ENCODE measurements around the gene BTNL3. TPM values are rescaled to one million over a fixed set of nuclear protein-coding genes. Genes with fewer than 3 reads are reported as not detected.

Gene BTNL3
- total RNA-seq, 1 experiment from 2014 or later: not detected

GRCh38 chr5:181042036-181042713 is 53.5 kb downstream of the BTNL3 start (continued):
- no peak for TF ChIP-seq ARID4B (CRISPR knock-in tag; IDR thresholded peaks at IDR 0.05; ENCODE audit: borderline replicate concordance)

DNA sequence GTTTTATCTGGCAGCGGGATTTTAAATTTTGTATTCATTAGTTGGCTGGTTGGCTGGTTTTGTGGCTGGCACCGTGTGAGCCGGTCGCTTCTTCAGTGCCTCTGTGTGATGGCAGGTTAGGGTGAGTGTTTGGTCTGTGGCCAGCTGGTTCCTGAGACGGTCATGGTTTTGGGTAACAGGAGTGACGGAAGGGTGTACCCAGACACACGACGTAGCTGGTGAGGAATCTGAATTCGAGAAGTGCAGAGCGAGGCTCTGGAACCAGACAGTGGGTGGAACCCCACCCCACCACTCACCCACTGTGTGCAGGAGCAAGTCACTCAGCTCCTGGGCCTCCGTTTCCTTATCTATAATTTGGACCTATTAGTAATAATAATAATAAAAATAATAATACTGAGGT is 54.1 kb downstream of the BTNL3 start:
- Mint-ChIP-seq H3K27ac (no peak overlapping the region), H3K36me3 (no peaks in the 10 kb centered on the region), H3K4me3 (no peak overlapping the region), H3K27me3 (ENCODE audit: low read depth) (peaks cover 23% of the 10 kb centered on the region), H3K9me3 (no peaks in the 10 kb centered on the region), H3K4me1 (peaks cover 10% of the 10 kb centered on the region; the same call in 1 of the 2 replicates)
- ChIA-PET CTCF (no interaction called here), POLR2A (no interaction called here)
- ATAC-seq (no peak), DNase-seq (ENCODE audit: low spot score) (no peak)
- TF ChIP-seq E2F1 (CRISPR knock-in tag; IDR thresholded peaks at IDR 0.05): no peak
- TF ChIP-seq, protein P1, sequence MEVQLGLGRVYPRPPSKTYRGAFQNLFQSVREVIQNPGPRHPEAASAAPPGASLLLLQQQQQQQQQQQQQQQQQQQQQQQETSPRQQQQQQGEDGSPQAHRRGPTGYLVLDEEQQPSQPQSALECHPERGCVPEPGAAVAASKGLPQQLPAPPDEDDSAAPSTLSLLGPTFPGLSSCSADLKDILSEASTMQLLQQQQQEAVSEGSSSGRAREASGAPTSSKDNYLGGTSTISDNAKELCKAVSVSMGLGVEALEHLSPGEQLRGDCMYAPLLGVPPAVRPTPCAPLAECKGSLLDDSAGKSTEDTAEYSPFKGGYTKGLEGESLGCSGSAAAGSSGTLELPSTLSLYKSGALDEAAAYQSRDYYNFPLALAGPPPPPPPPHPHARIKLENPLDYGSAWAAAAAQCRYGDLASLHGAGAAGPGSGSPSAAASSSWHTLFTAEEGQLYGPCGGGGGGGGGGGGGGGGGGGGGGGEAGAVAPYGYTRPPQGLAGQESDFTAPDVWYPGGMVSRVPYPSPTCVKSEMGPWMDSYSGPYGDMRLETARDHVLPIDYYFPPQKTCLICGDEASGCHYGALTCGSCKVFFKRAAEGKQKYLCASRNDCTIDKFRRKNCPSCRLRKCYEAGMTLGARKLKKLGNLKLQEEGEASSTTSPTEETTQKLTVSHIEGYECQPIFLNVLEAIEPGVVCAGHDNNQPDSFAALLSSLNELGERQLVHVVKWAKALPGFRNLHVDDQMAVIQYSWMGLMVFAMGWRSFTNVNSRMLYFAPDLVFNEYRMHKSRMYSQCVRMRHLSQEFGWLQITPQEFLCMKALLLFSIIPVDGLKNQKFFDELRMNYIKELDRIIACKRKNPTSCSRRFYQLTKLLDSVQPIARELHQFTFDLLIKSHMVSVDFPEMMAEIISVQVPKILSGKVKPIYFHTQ (CRISPR knock-in tag; IDR thresholded peaks at IDR 0.05): no peak
- no peak for TF ChIP-seq TP53 (CRISPR knock-in tag; IDR thresholded peaks at IDR 0.05)
- TF ChIP-seq SMAD4 (CRISPR knock-in tag; IDR thresholded peaks at IDR 0.05): no peak
- no peak for TF ChIP-seq NR2C2 (CRISPR knock-in tag; IDR thresholded peaks at IDR 0.05)
- TF ChIP-seq, protein P2, sequence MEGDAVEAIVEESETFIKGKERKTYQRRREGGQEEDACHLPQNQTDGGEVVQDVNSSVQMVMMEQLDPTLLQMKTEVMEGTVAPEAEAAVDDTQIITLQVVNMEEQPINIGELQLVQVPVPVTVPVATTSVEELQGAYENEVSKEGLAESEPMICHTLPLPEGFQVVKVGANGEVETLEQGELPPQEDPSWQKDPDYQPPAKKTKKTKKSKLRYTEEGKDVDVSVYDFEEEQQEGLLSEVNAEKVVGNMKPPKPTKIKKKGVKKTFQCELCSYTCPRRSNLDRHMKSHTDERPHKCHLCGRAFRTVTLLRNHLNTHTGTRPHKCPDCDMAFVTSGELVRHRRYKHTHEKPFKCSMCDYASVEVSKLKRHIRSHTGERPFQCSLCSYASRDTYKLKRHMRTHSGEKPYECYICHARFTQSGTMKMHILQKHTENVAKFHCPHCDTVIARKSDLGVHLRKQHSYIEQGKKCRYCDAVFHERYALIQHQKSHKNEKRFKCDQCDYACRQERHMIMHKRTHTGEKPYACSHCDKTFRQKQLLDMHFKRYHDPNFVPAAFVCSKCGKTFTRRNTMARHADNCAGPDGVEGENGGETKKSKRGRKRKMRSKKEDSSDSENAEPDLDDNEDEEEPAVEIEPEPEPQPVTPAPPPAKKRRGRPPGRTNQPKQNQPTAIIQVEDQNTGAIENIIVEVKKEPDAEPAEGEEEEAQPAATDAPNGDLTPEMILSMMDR (IDR thresholded peaks at IDR 0.05): no peak
- TF ChIP-seq, protein P3, sequence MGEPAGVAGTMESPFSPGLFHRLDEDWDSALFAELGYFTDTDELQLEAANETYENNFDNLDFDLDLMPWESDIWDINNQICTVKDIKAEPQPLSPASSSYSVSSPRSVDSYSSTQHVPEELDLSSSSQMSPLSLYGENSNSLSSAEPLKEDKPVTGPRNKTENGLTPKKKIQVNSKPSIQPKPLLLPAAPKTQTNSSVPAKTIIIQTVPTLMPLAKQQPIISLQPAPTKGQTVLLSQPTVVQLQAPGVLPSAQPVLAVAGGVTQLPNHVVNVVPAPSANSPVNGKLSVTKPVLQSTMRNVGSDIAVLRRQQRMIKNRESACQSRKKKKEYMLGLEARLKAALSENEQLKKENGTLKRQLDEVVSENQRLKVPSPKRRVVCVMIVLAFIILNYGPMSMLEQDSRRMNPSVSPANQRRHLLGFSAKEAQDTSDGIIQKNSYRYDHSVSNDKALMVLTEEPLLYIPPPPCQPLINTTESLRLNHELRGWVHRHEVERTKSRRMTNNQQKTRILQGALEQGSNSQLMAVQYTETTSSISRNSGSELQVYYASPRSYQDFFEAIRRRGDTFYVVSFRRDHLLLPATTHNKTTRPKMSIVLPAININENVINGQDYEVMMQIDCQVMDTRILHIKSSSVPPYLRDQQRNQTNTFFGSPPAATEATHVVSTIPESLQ (CRISPR knock-in tag; IDR thresholded peaks at IDR 0.05): no peak
- TF ChIP-seq E2F5 (CRISPR knock-in tag; IDR thresholded peaks at IDR 0.05): no peak
- TF ChIP-seq CREM (CRISPR knock-in tag; IDR thresholded peaks at IDR 0.05): no peak
- TF ChIP-seq NFYB (CRISPR knock-in tag; conservative IDR thresholded peaks at IDR 0.05; ENCODE audit: low read depth): no peak
- no peak for TF ChIP-seq FOXP1 (CRISPR knock-in tag; IDR thresholded peaks at IDR 0.05; ENCODE audit: borderline replicate concordance)
- no peak for TF ChIP-seq ZBTB43 (CRISPR knock-in tag; IDR thresholded peaks at IDR 0.05)
- no peak for TF ChIP-seq ZNF671 (CRISPR knock-in tag; IDR thresholded peaks at IDR 0.05)

Measured in WTC11 (cell line).